ENCODE data around the gene PKD1. TPM values are rescaled to one million over a fixed set of nuclear protein-coding genes. Genes with fewer than 3 reads are reported as not detected.
A peak's percentile ranks its signal among the peaks of the same experiment; 100 is the strongest.

The PKD1 gene
- total RNA-seq, 2 donors from 2014 or later, result 66.4 to 145 TPM

- Mint-ChIP-seq H3K4me1 (ENCODE audit: low read depth in 2 of 2) (no peaks in the 10 kb centered on the region), H3K27me3 (no peaks in the 10 kb centered on the region), H3K36me3 (no peaks in the 10 kb centered on the region), H3K27ac (no peak overlapping the region), H3K4me3 (no peak overlapping the region), H3K9me3 (no peaks in the 10 kb centered on the region)
- no peak for ATAC-seq
- DNase-seq (ENCODE audit: low spot score), result no peak
Measured at GRCh38 chr16:2092256-2092620, 43.5 kb downstream of the PKD1 start.

- no peak for DNase-seq (ENCODE audit: low spot score)
- Mint-ChIP-seq H3K4me3 (no peak overlapping the region), H3K36me3 (no peaks in the 10 kb centered on the region), H3K9me3 (no peaks in the 10 kb centered on the region), H3K27ac (no peak overlapping the region), H3K4me1 (ENCODE audit: low read depth in 2 of 2) (no peaks in the 10 kb centered on the region), H3K27me3 (no peaks in the 10 kb centered on the region)
- no peak for ATAC-seq
Measured at GRCh38 chr16:2091547-2092255, 44.0 kb downstream of the PKD1 start.

GRCh38 chr16:2090777-2091546 is 44.7 kb downstream of the PKD1 start:
- Mint-ChIP-seq H3K4me3 (no peak overlapping the region), H3K36me3 (no peaks in the 10 kb centered on the region), H3K4me1 (ENCODE audit: low read depth in 2 of 2) (no peaks in the 10 kb centered on the region), H3K27me3 (no peaks in the 10 kb centered on the region), H3K27ac (no peak overlapping the region), H3K9me3 (no peaks in the 10 kb centered on the region)
- DNase-seq (ENCODE audit: low spot score) (no peak), ATAC-seq (peak in 1 of 2 donors; percentile 21)

GRCh38 chr16:2090481-2090776 is 45.3 kb downstream of the PKD1 start:
- DNase-seq (ENCODE audit: low spot score) (no peak), ATAC-seq (no peak)
- Mint-ChIP-seq H3K9me3 (no peaks in the 10 kb centered on the region), H3K27ac (no peak overlapping the region), H3K36me3 (no peaks in the 10 kb centered on the region), H3K4me1 (ENCODE audit: low read depth in 2 of 2) (no peaks in the 10 kb centered on the region), H3K27me3 (no peaks in the 10 kb centered on the region), H3K4me3 (no peak overlapping the region)

- DNase-seq (ENCODE audit: low spot score) (no peak), ATAC-seq (no peak)
- Mint-ChIP-seq H3K9me3 (no peaks in the 10 kb centered on the region), H3K36me3 (no peaks in the 10 kb centered on the region), H3K27ac (no peak overlapping the region), H3K4me1 (ENCODE audit: low read depth in 2 of 2) (no peaks in the 10 kb centered on the region), H3K27me3 (no peaks in the 10 kb centered on the region), H3K4me3 (no peak overlapping the region)
Measured at GRCh38 chr16:2089706-2090480, 45.8 kb downstream of the PKD1 start.

- no peak for DNase-seq (ENCODE audit: low spot score)
- no peak overlapping the region for H3K27ac Mint-ChIP-seq
Measured at GRCh38 chr16:2088759-2089358, 46.8 kb downstream of the PKD1 start.

GRCh38 chr16:2087748-2088631 is 47.7 kb downstream of the PKD1 start:
- ATAC-seq, result no peak
- no peaks in the 10 kb centered on the region for H3K36me3 Mint-ChIP-seq
- no peaks in the 10 kb centered on the region for H3K4me1 Mint-ChIP-seq (ENCODE audit: low read depth in 2 of 2)
- DNase-seq (ENCODE audit: low spot score), result no peak
- no peaks in the 10 kb centered on the region for H3K9me3 Mint-ChIP-seq
- H3K4me3 Mint-ChIP-seq, result no peak overlapping the region
- no peak overlapping the region for H3K27ac Mint-ChIP-seq
- H3K27me3 Mint-ChIP-seq, result no peaks in the 10 kb centered on the region

More at GRCh38 chr16:2088759-2089358, 46.8 kb downstream of the PKD1 start:
- no peaks in the 10 kb centered on the region for H3K9me3 Mint-ChIP-seq
- no peaks in the 10 kb centered on the region for H3K36me3 Mint-ChIP-seq
- ATAC-seq, result no peak
- no peak overlapping the region for H3K4me3 Mint-ChIP-seq
- H3K27me3 Mint-ChIP-seq, result no peaks in the 10 kb centered on the region
- H3K4me1 Mint-ChIP-seq (ENCODE audit: low read depth in 2 of 2), result no peaks in the 10 kb centered on the region

- Mint-ChIP-seq H3K4me3 (no peak overlapping the region), H3K4me1 (ENCODE audit: low read depth in 2 of 2) (peaks cover 0 to 4% of the 10 kb centered on the region in 2 donors), H3K27me3 (no peaks in the 10 kb centered on the region), H3K36me3 (no peaks in the 10 kb centered on the region), H3K27ac (no peak overlapping the region), H3K9me3 (no peaks in the 10 kb centered on the region)
- DNase-seq (ENCODE audit: low spot score), result no peak
- no peak for ATAC-seq
Measured at GRCh38 chr16:2086812-2087747, 48.6 kb downstream of the PKD1 start.

- H3K4me3 Mint-ChIP-seq, result no peak overlapping the region
- no peak for DNase-seq (ENCODE audit: low spot score)
Measured at GRCh38 chr16:2086106-2086742, 49.5 kb downstream of the PKD1 start.

GRCh38 chr16:2085669-2086068 is 50.0 kb downstream of the PKD1 start:
- H3K9me3 Mint-ChIP-seq, result no peaks in the 10 kb centered on the region
- H3K36me3 Mint-ChIP-seq, result no peaks in the 10 kb centered on the region
- H3K27ac Mint-ChIP-seq, result no peak overlapping the region
- ATAC-seq (no peak), DNase-seq (ENCODE audit: low spot score) (no peak)
- no peaks in the 10 kb centered on the region for H3K27me3 Mint-ChIP-seq
- no peak overlapping the region for H3K4me3 Mint-ChIP-seq
- H3K4me1 Mint-ChIP-seq (ENCODE audit: low read depth in 2 of 2), result peaks cover 0 to 4% of the 10 kb centered on the region in 2 donors

More at GRCh38 chr16:2086106-2086742, 49.5 kb downstream of the PKD1 start:
- H3K27me3 Mint-ChIP-seq, result no peaks in the 10 kb centered on the region
- H3K9me3 Mint-ChIP-seq, result no peaks in the 10 kb centered on the region
- peaks cover 0 to 4% of the 10 kb centered on the region in 2 donors for H3K4me1 Mint-ChIP-seq (ENCODE audit: low read depth in 2 of 2)
- no peak overlapping the region for H3K27ac Mint-ChIP-seq
- H3K36me3 Mint-ChIP-seq, result no peaks in the 10 kb centered on the region
- ATAC-seq, result no peak

GRCh38 chr16:2084895-2085625 is 50.6 kb downstream of the PKD1 start:
- DNase-seq (ENCODE audit: low spot score) (no peak), ATAC-seq (no peak)
- H3K9me3 Mint-ChIP-seq, result no peaks in the 10 kb centered on the region
- no peaks in the 10 kb centered on the region for H3K27me3 Mint-ChIP-seq
- no peaks in the 10 kb centered on the region for H3K36me3 Mint-ChIP-seq
- no peak overlapping the region for H3K4me3 Mint-ChIP-seq
- H3K27ac Mint-ChIP-seq, result no peak overlapping the region
- peaks cover 0 to 4% of the 10 kb centered on the region in 2 donors for H3K4me1 Mint-ChIP-seq (ENCODE audit: low read depth in 2 of 2)

Measured in natural killer cell treated with Interleukin-12 subunit alpha and Interleukin-12 subunit beta and Interleukin-15 and Interleukin-18, amount 100 ng/mL, for 72 hours (primary cell).